Activated CD8-positive, alpha-beta T cell treated with anti-CD3 and anti-CD28 coated beads, Interleukin-2, amount 10 ng/mL, durations not matched to agents 7 days and 5 days (primary cell): ENCODE results near the gene OR2T34. TPM values are rescaled to one million over a fixed set of nuclear protein-coding genes. Genes with fewer than 3 reads are reported as not detected.
"Not testable (repeated sequence)": the region's sequence is repeated elsewhere in the genome, so short reads cannot be mapped to it uniquely, and the experiment has no call there.

Experiments used
- ATAC-seq: fragments of 150-1000 bp; cut with Tn5 transposase; one replicate; pipeline ENCODE4 v1.10.0; 2021; ENCODE audit warnings: moderate library complexity
- CTCF ChIA-PET: fragments of 350-600 bp; sonication (Branson Sonifier 250); formaldehyde crosslinking; loops from one replicate; lab custom pipeline; 2021; ENCODE audit warnings: antibody characterized with exemption; lab: Charles Lee
- POLR2A ChIA-PET: fragments of 350-600 bp; sonication (Branson Sonifier 250); formaldehyde crosslinking; loops from one replicate; lab custom pipeline; 2021; ENCODE audit warnings: antibody characterized with exemption; lab: Charles Lee
- DNase-seq: peaks from one replicate; pipeline ENCODE4 v3.0.0-alpha.2; 2020
- H3K27ac Mint-ChIP-seq: one replicate; pipeline ENCODE4 v1.8.0; 2021; ENCODE audit warnings: mild to moderate bottlenecking, mixed read lengths
- H3K27me3 Mint-ChIP-seq: one replicate; pipeline ENCODE4 v1.8.0; 2021; ENCODE audit warnings: low read depth, mixed read lengths
- H3K36me3 Mint-ChIP-seq: one replicate; pipeline ENCODE4 v1.8.0; 2021; ENCODE audit warnings: low read depth, mixed read lengths
- H3K4me1 Mint-ChIP-seq: one replicate; pipeline ENCODE4 v1.8.0; 2021; ENCODE audit warnings: low read depth, mixed read lengths
- H3K4me3 Mint-ChIP-seq: one replicate; pipeline ENCODE4 v1.8.0; 2021; ENCODE audit warnings: mild to moderate bottlenecking, mixed read lengths
- H3K9me3 Mint-ChIP-seq: one replicate; pipeline ENCODE4 v1.8.0; 2022; ENCODE audit warnings: mixed read lengths; ENCODE audit not compliant: insufficient read depth
- total RNA-seq, 2 experiments: library from RNA; stranded (reverse); gene quantifications; one replicate each; pipeline ENCODE4 v1.2.3, GENCODE V29; 2021

OR2T34 gene
- total RNA-seq, 2 experiments from 2014 or later = not detected

GRCh38 chr1:248547383-248547782 is 27.2 kb downstream of the OR2T34 start:
- DNase-seq, H3K27me3 Mint-ChIP-seq, CTCF ChIA-PET, H3K27ac Mint-ChIP-seq, H3K36me3 Mint-ChIP-seq, H3K4me3 Mint-ChIP-seq, ATAC-seq, POLR2A ChIA-PET, H3K4me1 Mint-ChIP-seq, H3K9me3 Mint-ChIP-seq: not testable (repeated sequence)

GRCh38 chr1:248537449-248537848 is 37.1 kb downstream of the OR2T34 start:
- H3K4me3 Mint-ChIP-seq, H3K27ac Mint-ChIP-seq, ATAC-seq, H3K9me3 Mint-ChIP-seq, H3K27me3 Mint-ChIP-seq, H3K4me1 Mint-ChIP-seq, CTCF ChIA-PET, POLR2A ChIA-PET, H3K36me3 Mint-ChIP-seq, DNase-seq: not testable (repeated sequence)

Other genes with a start within 250 kb of the OR2T34 start
- gene OR14C36, start 226.0 kb downstream of the OR2T34 start, total RNA-seq = not detected
- not detected for gene OR2T4, start 213.1 kb downstream of the OR2T34 start, total RNA-seq
- gene OR2T6, start 199.0 kb downstream of the OR2T34 start, total RNA-seq = not detected
- gene OR2T1, start 171.7 kb downstream of the OR2T34 start, total RNA-seq = not detected
- not detected for gene OR2T2, start 129.1 kb downstream of the OR2T34 start, total RNA-seq
- gene OR2T3, start 101.4 kb downstream of the OR2T34 start, total RNA-seq = not detected
- not detected for gene OR2T5, start 86.2 kb downstream of the OR2T34 start, total RNA-seq
- gene OR2G6, start 66.7 kb downstream of the OR2T34 start, total RNA-seq = not detected
- gene OR2T29, start 12.0 kb downstream of the OR2T34 start, total RNA-seq = not detected
- gene OR2T10, start 22.9 kb upstream of the OR2T34 start, total RNA-seq = not detected
- gene OR2T11, start 60.3 kb upstream of the OR2T34 start, total RNA-seq = not detected
- gene OR2T35, start 70.5 kb upstream of the OR2T34 start, total RNA-seq = not detected
- not detected for gene OR2T27, start 80.8 kb upstream of the OR2T34 start, total RNA-seq
- not detected for gene OR14I1, start 128.0 kb upstream of the OR2T34 start, total RNA-seq
- gene LYPD8, start 181.0 kb upstream of the OR2T34 start, total RNA-seq = not detected